HEK293T (cell line): ENCODE results near the gene CD274.

Source experiments
- CTCF ChIA-PET: fragments of 350-600 bp; formaldehyde crosslinking; extraction: SDS; loops from one replicate; lab custom pipeline; 2021; ENCODE audit warnings: antibody characterized with exemption, inconsistent platforms; lab: Yijun Ruan, JAX
- POLR2A ChIA-PET: fragments of 350-600 bp; formaldehyde crosslinking; extraction: SDS; loops from one replicate; lab custom pipeline; 2020; ENCODE audit warnings: antibody characterized with exemption, inconsistent platforms; lab: Yijun Ruan, JAX
- DNase-seq: peaks from one replicate; pipeline ENCODE4 v3.0.0; 2012; ENCODE audit warnings: mixed read lengths; ENCODE audit errors: extremely low spot score
- ARNT ChIP-seq: fragments of 450-650 bp; IDR thresholded peaks from 2 replicates; pipeline ENCODE4 v1.6.1; 2017; ENCODE audit warnings: mild to moderate bottlenecking
- BHLHE40 ChIP-seq: fragments of 450-650 bp; IDR thresholded peaks from 2 replicates; pipeline ENCODE4 v1.6.1; 2016; ENCODE audit warnings: mild to moderate bottlenecking, moderate library complexity, borderline replicate concordance
- CTBP1 ChIP-seq: fragments of 450-650 bp; IDR thresholded peaks from 2 replicates; pipeline ENCODE4 v1.6.1; 2016; ENCODE audit warnings: borderline replicate concordance
- ELF4 ChIP-seq: fragments of 450-650 bp; IDR thresholded peaks from 2 replicates; pipeline ENCODE4 v1.6.1; 2017; ENCODE audit warnings: antibody characterized with exemption
- FOXA1 ChIP-seq: fragments of 450-650 bp; IDR thresholded peaks from 2 replicates; pipeline ENCODE4 v1.6.1; 2016; ENCODE audit warnings: mild to moderate bottlenecking
- FOXK2 ChIP-seq: fragments of 450-650 bp; IDR thresholded peaks from 2 replicates; pipeline ENCODE4 v1.6.1; 2016; ENCODE audit warnings: mild to moderate bottlenecking
- FOXM1 ChIP-seq: fragments of 450-650 bp; IDR thresholded peaks from 2 replicates; pipeline ENCODE4 v1.6.1; 2017; ENCODE audit warnings: mild to moderate bottlenecking, borderline replicate concordance
- HDGF ChIP-seq: fragments of 450-650 bp; IDR thresholded peaks from 2 replicates; pipeline ENCODE4 v1.6.1; 2017; ENCODE audit warnings: antibody characterized with exemption, borderline replicate concordance
- L3MBTL2 ChIP-seq: fragments of 450-650 bp; conservative IDR thresholded peaks from 2 replicates; pipeline ENCODE4 v1.6.1; 2016; ENCODE audit warnings: mild to moderate bottlenecking
- LEF1 ChIP-seq: fragments of 450-650 bp; IDR thresholded peaks from 2 replicates; pipeline ENCODE4 v1.6.1; 2017; ENCODE audit warnings: mild to moderate bottlenecking, borderline replicate concordance
- NFRKB ChIP-seq: fragments of 450-650 bp; IDR thresholded peaks from 2 replicates; pipeline ENCODE4 v1.6.1; 2016; ENCODE audit warnings: mild to moderate bottlenecking, moderate library complexity
- SP1 ChIP-seq: fragments of 450-650 bp; IDR thresholded peaks from 2 replicates; pipeline ENCODE4 v1.6.1; 2017
- SUZ12 ChIP-seq: fragments of 450-650 bp; IDR thresholded peaks from 2 replicates; pipeline ENCODE4 v1.6.1; 2016; ENCODE audit warnings: mild to moderate bottlenecking
- TARDBP ChIP-seq: fragments of 450-650 bp; IDR thresholded peaks from 2 replicates; pipeline ENCODE4 v1.6.1; 2016
- ZNF384 ChIP-seq: fragments of 450-650 bp; IDR thresholded peaks from 2 replicates; pipeline ENCODE4 v1.6.1; 2016
- TF ChIP-seq, protein P1 (sequence below): fragments of 450-650 bp; IDR thresholded peaks from 2 replicates; pipeline ENCODE4 v1.6.1; 2016

Gene CD274

GRCh38 chr9:5516453-5517220 is 66.3 kb downstream of the CD274 start:
- DNase-seq = no peak
- POLR2A ChIA-PET = no interaction called here
- no peak for TF ChIP-seq ZNF384
- no peak for TF ChIP-seq CTBP1
- no peak for TF ChIP-seq SP1
- TF ChIP-seq FOXA1 = no peak
- no peak for TF ChIP-seq ARNT
- TF ChIP-seq ELF4 = no peak
- no peak for TF ChIP-seq HDGF
- no peak for TF ChIP-seq SUZ12
- TF ChIP-seq BHLHE40 = no peak
- no peak for TF ChIP-seq NFRKB
- no peak for TF ChIP-seq LEF1
- TF ChIP-seq, protein P1, sequence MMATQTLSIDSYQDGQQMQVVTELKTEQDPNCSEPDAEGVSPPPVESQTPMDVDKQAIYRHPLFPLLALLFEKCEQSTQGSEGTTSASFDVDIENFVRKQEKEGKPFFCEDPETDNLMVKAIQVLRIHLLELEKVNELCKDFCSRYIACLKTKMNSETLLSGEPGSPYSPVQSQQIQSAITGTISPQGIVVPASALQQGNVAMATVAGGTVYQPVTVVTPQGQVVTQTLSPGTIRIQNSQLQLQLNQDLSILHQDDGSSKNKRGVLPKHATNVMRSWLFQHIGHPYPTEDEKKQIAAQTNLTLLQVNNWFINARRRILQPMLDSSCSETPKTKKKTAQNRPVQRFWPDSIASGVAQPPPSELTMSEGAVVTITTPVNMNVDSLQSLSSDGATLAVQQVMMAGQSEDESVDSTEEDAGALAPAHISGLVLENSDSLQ = no peak
- no peak for TF ChIP-seq TARDBP
- TF ChIP-seq L3MBTL2 = no peak
- no peak for TF ChIP-seq FOXM1
- CTCF ChIA-PET = no interaction called here

- no peak for DNase-seq
- TF ChIP-seq ARNT (no peak), FOXK2 (no peak), CTBP1 (no peak), HDGF (no peak), SP1 (no peak), FOXM1 (no peak), L3MBTL2 (no peak), LEF1 (no peak), TARDBP (no peak), BHLHE40 (no peak), ZNF384 (no peak), FOXA1 (no peak), SUZ12 (no peak), NFRKB (no peak), ELF4 (no peak)
- TF ChIP-seq, protein P1 = no peak
Measured at GRCh38 chr9:5518171-5518936, 68.0 kb downstream of the CD274 start.

DNA sequence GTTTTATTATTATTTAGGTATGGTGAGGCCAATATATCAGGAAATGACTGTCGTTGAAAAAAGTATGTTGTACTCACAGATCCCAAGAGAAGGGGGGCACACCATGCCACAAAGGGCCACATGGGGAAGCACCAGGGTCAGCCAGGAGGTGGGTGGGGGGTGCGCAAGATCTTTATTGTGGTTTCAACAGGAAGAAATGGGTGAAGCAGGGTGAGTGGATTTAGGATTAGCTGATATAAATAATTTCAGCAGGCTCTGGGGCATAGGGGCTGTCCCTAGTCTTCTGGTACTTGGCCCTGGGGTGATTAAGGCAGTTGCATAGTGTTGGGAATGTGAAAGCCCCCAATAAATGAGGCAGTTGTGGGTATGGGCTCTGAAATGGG is 68.6 kb downstream of the CD274 start:
- TF ChIP-seq CTBP1 (no peak), FOXM1 (no peak), TARDBP (no peak), SP1 (no peak), NFRKB (no peak), SUZ12 (no peak), BHLHE40 (no peak), FOXK2 (no peak), ARNT (no peak), L3MBTL2 (no peak), HDGF (no peak), LEF1 (no peak), ZNF384 (no peak)
- TF ChIP-seq, protein P1 = no peak
- DNase-seq = no peak
- POLR2A ChIA-PET = no interaction called here
- CTCF ChIA-PET = no interaction called here

More at GRCh38 chr9:5518171-5518936, 68.0 kb downstream of the CD274 start:
- POLR2A ChIA-PET = no interaction called here
- CTCF ChIA-PET = no interaction called here
